ENCODE results near the gene LRRC42. TPM values are rescaled to one million over a fixed set of nuclear protein-coding genes. Genes with fewer than 3 reads are reported as not detected.

The LRRC42 gene
- total and polyA plus RNA-seq, 10 of the 15 experiments (the other 5 are each of a cell fraction or from before 2014, with no cell fraction given) = 11.0 to 34.4 (median 23.0) TPM

DNA sequence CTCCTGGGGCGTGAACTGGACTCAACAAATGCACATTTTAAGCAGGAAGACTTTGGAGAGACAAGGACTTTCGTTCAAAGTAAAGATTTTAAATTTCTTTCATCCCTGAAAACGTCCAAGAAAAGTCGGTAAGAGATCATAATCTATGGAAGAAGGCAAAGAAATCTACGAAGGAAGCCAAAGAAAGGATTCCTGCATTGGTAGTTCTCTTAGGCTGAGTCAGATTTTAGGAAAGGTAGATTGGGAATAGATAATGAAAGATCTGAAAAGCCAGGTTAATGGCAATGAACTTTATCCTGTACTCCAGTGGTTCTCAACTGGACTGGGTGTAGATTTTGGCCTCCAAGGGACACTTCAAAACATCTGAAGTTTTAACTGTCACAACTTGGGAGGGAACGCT is 3.1 kb upstream of the LRRC42 start (continued):
- TF ChIP-seq ZBTB40 (IDR thresholded peaks at IDR 0.05; ENCODE audit: borderline replicate concordance) (no peak), TARDBP (IDR thresholded peaks at IDR 0.05; ENCODE audit: borderline replicate concordance) (no peak), CBFB (IDR thresholded peaks at IDR 0.05; ENCODE audit: low read depth) (no peak), CEBPZ (IDR thresholded peaks at IDR 0.05; ENCODE audit: low read depth, low read length) (no peak), RAD21 (IDR thresholded peaks at IDR 0.05; ENCODE audit: insufficient read depth, low read depth, low read length) (no peak), YY1 (IDR thresholded peaks at IDR 0.05; ENCODE audit: low read depth, low read length) (no peak), NRF1 (conservative IDR thresholded peaks at IDR 0.05; ENCODE audit: low read depth, low read length) (no peak)
